Caki2 (cell line): ENCODE measurements around the gene ENTPD2. TPM values are rescaled to one million over a fixed set of nuclear protein-coding genes. Genes with fewer than 3 reads are reported as not detected.

Experiments
- DNase-seq: peaks from one replicate; pipeline ENCODE4 v3.0.0-alpha.2; 2015; ENCODE audit warnings: low read depth
- in situ Hi-C: cut with HindIII; loops from 2 replicates; pipeline ENCODE4 v1.10.0; 2016; ENCODE audit warnings: low sequenced_read_pairs, low pct_unique_long_range_greater_than_20kb, mixed read lengths
- total RNA-seq: library from RNA; depleted of rRNA; stranded (reverse); fragments of >200 nt; shearing (Covaris generic); gene quantifications from 2 replicates; pipeline ENCODE4 v1.2.3, GENCODE V29; 2014; ENCODE audit warnings: low replicate concordance

ENTPD2 gene
- total RNA-seq, 1 experiment from 2014 or later, result not detected

DNA sequence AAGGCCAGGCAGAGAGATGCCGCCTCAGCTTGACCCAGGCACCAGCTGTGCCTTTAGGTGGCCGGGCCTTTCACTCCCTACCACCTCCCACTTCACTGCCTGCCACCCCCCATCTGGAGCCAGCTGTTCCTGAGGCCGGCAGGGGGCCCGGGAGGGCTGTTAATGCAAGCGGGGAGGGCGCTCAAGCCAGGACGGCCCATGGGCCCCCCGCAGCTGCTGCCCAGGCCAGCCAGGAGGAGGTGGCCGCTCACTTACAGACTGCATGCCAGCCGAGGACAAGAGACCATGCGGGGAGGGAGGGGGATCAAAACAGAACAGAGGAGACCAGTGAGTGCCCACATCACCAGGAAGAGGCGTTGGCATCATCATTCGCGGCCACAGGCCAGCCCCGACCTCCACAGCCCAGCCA lies 30.3 kb downstream of the ENTPD2 start:
- no peak for DNase-seq

DNA sequence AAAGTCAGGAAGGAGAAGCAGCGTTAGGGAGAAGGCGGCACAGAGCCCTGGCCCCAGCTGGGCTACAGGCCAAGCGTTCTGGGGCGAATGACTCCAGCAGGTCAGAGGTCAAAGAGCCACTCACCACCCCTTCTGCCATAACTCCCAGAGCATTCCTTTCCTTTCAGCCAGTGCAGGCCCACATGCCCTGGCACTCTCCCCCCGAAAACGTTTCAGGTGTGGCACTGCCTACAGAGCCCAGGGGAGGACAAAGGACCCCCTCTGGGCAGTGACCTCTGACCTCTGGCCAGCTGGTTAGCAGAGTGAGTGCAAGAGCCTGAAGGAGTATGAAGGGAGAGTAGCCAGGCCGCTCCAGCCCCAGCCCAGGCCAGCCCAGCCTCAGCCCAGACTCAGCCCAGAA lies 30.7 kb downstream of the ENTPD2 start:
- in situ Hi-C loops, result no loop called here

More for the DNA sequence above, 30.3 kb downstream of the ENTPD2 start:
- in situ Hi-C loops, result no loop called here

DNA sequence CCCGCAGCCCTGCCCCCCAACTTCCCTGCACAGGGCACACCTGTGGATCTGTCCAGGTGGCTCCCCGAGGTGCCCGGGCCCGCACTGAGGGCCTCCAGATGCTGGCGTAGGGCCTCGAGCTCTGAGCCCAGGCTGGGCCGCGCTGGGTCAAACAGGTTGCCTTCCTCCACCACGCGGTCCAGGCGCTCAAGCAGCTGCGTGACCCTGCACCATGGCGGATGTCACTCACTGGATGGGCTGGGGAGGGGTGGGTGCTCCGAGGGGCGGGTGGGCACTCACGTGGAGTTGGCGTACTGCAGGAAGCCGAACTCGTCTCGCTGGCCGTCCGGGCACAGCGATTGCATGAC lies 31.2 kb downstream of the ENTPD2 start:
- in situ Hi-C loops, result no loop called here
- no peak for DNase-seq

More for the DNA sequence above, 30.7 kb downstream of the ENTPD2 start:
- no peak for DNase-seq

DNA sequence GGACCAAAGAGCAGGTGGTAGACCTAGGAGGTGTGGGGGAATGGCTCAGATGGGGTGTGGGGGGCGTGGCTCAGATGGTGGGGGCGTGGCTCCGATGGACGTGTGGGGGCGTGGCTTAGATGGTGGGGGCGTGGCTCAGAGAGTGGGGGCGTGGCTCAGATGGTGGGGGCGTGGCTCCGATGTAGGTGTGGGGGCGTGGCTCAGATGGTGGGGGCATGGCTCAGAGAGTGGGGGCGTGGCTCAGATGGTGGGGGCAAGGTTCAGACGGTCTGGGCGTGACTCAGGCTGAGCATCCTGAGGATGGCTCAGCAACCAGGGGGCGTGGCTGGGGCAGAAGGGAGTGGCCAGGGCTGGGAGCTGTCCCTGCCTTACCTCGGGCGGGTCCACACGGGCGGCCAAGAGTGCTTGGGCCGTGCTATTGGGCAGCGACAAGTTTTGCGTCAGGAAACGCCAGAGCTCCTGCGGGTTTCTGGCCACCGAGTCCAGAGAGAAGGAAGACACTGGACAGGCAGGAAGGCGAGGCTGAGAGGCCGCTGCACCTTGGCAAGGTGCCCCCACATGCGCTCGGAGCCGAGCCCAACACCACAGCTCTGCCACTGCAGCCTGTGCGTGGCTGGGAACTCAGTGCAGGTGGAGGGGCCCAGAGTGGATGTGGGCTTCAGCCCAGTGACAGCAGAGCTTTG lies 31.7 kb downstream of the ENTPD2 start:
- peak; percentile 95 for DNase-seq
- in situ Hi-C loops, result no loop called here

- DNase-seq, result no peak
- in situ Hi-C loops, result no loop called here
Observed at GRCh38 chr9:137021568-137021978, 32.3 kb downstream of the ENTPD2 start.

DNA sequence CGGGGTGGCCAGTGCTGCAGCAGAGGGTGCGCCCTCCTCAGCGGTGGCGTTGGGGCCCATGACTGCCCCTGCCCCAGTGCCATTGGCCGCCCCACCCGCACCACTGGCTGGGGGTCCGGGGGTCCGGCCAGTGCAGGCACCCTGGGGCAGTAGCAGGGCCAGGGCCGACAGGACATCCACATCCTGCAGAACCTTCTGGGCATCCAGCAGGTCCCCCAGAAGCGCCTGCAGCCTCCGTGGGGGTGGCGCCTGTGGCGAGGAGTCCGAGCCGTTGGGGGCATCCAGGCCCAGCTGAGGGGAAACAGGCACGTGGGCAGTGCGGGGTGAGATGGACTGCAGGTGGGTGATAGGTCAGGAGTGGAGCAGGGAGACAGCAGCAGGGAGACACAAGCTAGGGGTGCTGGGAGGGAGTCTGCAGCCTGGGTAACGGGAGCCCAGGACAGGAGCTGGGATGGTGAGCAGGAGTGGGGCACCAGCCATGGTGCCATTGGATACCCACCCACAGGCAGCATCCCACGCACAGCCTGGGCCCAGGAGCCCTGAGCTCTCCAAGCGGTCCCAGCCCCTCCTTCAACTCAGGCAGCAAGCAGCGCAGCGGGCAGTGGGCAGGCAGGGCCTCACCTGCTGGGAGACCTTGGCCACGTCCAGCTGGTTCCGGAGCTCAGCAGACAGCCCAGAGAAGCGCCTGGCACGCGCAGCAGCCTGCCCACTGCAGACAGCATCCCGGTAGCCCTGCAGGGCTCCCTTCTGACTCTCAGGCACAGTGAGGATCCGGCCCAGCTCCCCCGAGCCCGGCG lies 32.9 kb downstream of the ENTPD2 start:
- in situ Hi-C loops, result no loop called here
- DNase-seq, result no peak

DNA sequence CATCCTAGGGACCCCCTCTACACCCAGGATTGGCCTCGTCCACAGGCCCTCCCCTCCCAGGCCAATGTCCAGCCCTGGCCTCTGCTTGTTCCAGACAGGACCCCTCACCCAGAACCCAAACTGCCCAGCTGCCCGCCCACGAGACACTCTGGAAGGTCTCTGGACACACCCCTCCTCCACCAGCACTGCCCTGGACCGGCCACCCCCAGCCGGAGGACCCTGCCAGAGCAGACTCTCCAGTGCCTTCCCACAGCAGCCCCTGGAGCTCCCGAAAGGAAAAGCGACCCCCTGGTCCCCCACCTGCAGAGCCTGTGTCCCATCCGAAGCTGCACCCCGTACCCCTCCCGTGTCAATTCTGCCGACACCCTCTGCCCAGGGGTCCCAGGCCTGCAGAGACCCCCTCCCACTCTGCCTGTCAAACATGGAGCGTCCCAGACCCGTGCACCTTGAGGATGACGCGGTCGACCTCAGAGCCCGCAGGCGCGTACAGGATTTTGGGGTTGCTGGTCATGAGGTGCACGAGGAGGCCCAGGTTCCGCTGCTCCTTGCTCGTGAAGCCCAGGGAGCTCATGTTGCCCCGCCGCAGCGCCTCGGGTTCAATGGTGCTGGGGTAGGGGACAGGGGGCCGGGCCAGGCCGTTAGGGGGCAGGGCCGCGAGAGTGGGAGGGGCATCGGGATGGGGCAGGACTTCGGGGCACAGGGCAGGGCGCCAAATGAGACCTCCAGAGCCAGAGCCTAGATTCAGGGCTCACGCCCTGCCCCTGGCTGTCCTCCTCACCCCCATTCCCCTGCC lies 33.8 kb downstream of the ENTPD2 start:
- DNase-seq, result no peak

DNA sequence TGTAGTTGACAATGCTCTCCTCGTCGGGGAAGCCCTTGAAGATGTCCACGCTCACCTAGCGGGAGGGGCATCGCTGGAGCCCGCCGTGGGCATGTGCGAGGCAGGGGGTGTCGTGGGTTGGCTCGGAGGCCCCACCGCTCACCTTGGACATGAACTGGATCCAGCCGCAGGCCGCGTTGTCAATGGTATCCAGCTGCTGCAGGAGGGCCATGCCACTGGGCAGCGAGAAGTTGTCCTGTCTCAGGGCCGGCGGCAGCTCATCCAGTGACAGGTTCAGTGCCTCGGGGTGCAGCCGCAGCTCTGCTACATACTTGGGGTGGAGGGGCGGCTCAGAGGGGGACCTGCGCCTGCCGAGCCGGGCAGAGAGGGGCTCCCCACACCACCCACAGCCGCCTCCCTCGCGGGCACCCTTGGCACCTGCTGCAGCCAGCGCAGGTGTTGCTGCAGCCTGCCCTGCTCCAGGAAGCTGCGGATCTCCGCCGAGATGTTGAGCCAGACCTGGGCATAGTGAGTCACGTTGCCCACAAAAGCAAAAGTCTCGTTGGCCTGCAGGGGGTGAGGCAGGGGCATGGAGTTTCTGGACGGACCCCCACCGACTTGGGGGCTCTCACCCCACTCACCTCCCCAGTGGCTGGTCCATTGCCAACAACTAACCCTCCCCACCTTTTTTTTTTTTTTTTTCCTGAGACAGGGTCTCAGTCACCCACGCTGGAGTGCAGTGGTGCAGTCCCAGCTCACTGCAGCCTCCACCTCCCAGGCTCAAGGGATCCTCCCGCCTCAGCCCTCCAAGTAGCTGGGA lies 34.9 kb downstream of the ENTPD2 start:
- in situ Hi-C loops, result no loop called here
- DNase-seq, result no peak

More for the DNA sequence above, 33.8 kb downstream of the ENTPD2 start:
- in situ Hi-C loops, result no loop called here

- in situ Hi-C loops, result no loop called here
- no peak for DNase-seq
Observed at GRCh38 chr9:137017791-137018497, 35.9 kb downstream of the ENTPD2 start.

GRCh38 chr9:137017071-137017470 lies 36.8 kb downstream of the ENTPD2 start:
- DNase-seq, result no peak
- in situ Hi-C loops, result no loop called here

GRCh38 chr9:137016436-137016835 lies 37.4 kb downstream of the ENTPD2 start:
- in situ Hi-C loops, result no loop called here
- DNase-seq, result no peak

DNA sequence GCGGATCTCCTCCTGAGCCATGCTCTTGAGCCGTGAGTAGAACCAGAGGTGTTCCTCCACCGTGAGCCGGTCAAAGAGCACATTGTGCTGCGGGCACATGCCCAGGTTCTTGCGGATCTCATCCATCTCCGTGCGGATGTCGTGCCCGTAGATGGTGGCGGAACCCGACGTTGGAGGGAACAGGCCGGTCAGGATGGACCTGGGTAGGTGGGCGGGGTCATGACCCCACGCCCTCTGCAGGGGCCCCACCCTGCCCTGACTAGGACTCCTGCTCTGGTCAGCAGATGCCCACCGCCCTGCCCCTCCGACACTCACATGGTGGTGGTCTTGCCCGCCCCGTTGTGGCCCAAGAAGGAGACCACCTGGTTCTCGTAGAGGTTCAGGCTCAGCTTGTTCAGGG lies 37.9 kb downstream of the ENTPD2 start:
- no peak for DNase-seq
- in situ Hi-C loops, result no loop called here

DNA sequence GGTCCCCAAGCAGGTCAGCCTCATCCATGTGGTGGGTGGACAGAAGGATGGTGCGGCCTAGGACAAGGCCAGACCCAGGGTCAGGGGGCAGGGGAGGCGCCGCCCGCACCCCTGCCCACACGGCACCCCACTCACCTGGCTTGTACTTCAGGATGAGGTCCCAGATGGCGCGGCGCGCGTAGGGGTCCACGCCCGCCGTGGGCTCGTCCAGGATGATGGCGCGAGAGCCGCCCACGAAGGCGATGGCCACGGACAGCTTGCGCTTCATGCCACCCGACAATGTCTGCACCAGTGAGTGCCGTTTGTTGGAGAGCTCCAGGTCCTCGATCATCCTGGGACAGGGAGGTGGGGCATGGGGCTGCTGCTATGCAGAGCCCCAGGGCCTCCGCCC lies 38.3 kb downstream of the ENTPD2 start:
- no peak for DNase-seq
- in situ Hi-C loops, result no loop called here

DNA sequence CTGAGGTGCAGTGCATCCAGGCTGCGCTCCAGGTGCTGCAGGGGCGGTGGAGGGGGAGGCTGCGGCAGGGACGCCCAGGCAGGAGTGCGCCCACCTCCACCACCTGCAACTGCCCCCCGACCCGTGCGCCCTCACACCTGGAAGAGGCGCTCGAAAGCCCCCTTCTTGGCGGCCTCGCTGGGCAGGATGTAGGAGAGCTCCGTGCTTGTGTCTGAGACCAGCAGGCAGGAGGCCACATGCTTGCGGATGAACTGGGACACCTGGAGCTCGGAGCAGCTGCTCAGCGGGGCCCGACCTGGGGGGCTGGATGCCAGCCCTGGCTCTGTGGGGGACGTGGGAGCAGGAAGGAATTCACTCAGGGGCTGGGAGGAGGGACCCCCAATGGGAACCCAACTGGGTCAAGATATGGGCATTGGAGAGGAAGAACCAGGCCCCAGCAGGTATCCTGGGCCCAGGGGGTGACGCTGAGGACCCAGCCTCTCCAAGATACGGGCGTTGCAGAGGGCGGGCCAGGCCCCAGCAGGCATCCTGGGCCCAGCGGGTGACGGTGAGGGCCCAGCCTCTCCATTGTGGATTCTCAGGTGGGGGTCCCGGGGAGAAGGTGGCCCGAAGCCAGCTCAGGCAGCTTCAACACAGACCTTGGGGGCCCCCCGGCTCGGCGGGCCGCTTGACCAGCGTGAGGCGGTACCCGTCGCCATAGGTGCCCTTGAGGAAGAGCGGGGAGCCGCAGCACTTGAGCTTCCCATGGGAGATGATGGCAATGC lies 38.9 kb downstream of the ENTPD2 start:
- in situ Hi-C loops, result no loop called here
- DNase-seq, result no peak

DNA sequence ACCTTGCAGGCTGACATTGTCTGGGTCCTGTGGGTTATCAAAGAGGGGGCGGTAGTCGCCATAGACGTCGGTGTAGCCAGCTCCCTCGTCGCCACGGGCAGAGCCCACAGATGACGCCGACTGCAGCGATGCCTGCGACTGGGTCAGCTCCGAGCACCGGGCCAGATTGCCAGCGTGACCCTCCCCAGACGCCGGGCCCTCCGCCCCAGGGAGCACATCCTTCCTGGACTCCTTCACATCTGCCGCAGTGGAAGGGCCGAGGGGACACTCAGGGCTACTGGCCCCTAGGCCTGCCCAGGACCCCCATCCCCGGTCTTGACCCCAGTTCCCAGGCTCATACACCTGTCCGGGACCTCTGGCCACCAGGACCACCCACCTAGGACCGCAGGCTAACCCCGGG lies 39.7 kb downstream of the ENTPD2 start:
- in situ Hi-C loops, result no loop called here

DNA sequence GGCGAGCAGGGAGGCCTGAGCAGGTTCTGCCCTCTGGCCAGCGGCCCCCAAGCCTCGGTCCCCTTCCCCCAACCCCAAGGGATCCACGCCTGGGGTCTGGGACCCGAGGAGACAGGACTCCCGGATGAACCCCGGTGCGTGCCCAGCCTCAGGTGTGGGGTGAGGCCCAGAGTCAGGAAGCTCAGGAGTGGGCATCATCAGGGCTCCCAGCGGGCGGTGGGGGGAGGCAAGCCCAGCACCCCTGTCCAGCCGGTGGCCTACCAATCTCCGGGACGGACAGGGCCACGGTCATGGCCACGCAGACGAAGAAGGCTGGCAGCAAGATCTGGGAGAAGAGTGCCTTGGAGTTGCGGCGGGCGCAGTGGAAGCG lies 40.3 kb downstream of the ENTPD2 start:
- in situ Hi-C loops, result no loop called here
- DNase-seq, result no peak

More for the DNA sequence above, 39.7 kb downstream of the ENTPD2 start:
- no peak for DNase-seq
